Suprapubic skin (tissue), 3 donors: ENCODE results near the gene OSBPL3.

Source experiments
- POLR2A ChIP-seq, 2 donors: fragments of 450-650 bp; IDR thresholded peaks; one replicate each; pipeline ENCODE4 v1.6.1; 2017; ENCODE audit warnings: antibody characterized with exemption in 2 of 2, mild to moderate bottlenecking in 2 of 2, moderate library complexity in 2 of 2
- TF ChIP-seq, protein P1 (sequence below), 2 donors: fragments of 200-600 bp in 1 of 2; fragments of 450-650 bp in 1 of 2; sonication (generic) in 1 of 2; IDR thresholded peaks; one replicate each; pipeline ENCODE4 v1.5.1; 2016 to 2019; ENCODE audit warnings: antibody characterized with exemption in 2 of 2, mild to moderate bottlenecking in 1 of 2, moderate library complexity in 1 of 2

DNA sequence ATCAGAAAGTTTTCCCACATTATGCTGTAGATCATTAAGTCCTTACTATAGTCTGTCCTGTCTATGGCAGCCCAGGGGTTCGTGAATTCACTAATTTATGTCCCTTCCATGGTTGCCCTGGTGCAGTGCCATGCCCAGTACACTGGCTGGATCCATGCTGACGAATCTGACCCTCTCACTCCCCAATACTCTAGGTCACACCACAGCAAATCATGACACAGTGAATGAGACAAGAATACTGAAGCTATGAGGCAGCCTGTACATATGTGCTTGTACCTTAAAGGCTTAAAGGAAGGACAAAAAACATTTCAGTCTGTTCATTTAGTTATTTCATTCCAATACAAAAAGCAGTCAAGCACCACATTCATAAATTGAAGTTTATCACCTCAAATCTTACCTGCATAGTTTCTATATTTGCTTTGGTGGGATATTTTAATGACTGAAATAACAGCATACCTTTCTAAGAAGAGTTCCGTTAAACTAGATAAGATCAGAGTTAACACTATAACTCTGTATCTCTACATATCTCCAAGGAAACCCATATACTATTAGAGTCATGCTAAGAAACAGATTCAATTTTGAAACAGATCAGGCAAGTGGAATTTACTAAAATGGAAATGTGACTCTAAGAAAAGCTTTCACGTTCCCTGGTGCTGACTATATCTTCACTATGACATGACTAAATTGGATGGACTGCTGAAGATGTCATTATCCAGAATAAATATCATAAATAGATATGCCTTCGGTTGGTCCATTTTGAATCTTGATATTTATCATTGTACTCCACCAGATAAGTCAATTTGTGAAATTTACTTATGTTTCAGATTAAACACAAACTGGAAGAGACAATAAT lies 36.7 kb downstream of the OSBPL3 start:
- TF ChIP-seq, protein P1, sequence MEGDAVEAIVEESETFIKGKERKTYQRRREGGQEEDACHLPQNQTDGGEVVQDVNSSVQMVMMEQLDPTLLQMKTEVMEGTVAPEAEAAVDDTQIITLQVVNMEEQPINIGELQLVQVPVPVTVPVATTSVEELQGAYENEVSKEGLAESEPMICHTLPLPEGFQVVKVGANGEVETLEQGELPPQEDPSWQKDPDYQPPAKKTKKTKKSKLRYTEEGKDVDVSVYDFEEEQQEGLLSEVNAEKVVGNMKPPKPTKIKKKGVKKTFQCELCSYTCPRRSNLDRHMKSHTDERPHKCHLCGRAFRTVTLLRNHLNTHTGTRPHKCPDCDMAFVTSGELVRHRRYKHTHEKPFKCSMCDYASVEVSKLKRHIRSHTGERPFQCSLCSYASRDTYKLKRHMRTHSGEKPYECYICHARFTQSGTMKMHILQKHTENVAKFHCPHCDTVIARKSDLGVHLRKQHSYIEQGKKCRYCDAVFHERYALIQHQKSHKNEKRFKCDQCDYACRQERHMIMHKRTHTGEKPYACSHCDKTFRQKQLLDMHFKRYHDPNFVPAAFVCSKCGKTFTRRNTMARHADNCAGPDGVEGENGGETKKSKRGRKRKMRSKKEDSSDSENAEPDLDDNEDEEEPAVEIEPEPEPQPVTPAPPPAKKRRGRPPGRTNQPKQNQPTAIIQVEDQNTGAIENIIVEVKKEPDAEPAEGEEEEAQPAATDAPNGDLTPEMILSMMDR (IDR thresholded peaks at IDR 0.05) = no peak
- TF ChIP-seq POLR2A (IDR thresholded peaks at IDR 0.05) = no peak
